ENCODE measurements around the gene SAMMSON.

GRCh38 chr3:69998759-69999139 lies 784 bp upstream of the SAMMSON start:
- TF ChIP-seq CTCF (IDR thresholded peaks at IDR 0.05) = no peak
- no peak for TF ChIP-seq POLR2A (IDR thresholded peaks at IDR 0.05)
